HEK293 (cell line): Measurements from ENCODE around the gene RALGAPA1.

Experiments
- CTCF ChIA-PET: fragments of 350-600 bp; formaldehyde crosslinking; extraction: SDS; loops from one replicate; lab custom pipeline; 2021; ENCODE audit warnings: antibody characterized with exemption; lab: Yijun Ruan, JAX
- POLR2A ChIA-PET: fragments of 300-600 bp; formaldehyde crosslinking; extraction: SDS; loops from one replicate; lab custom pipeline; 2020; ENCODE audit warnings: antibody characterized with exemption, inconsistent platforms; lab: Yijun Ruan, JAX
- H3K27ac ChIP-seq: fragments of 200-500 bp; sonication (Bioruptor generic); 2 replicates; pipeline ENCODE4 v1.5.1; 2014; ENCODE audit warnings: low read depth, low read length, control low read depth, inconsistent platforms; ENCODE audit errors: extremely low read depth
- H3K36me3 ChIP-seq, 2 experiments: fragments of 200-500 bp in 1 of 2; sonication (Bioruptor generic) in 1 of 2; 1 replicate in 1 of 2; 2 replicates in 1 of 2; pipeline ENCODE4 v1.5.1; 2014 to 2017; ENCODE audit warnings: inconsistent platforms in 2 of 2, low read length in 2 of 2; ENCODE audit not compliant: control insufficient read depth in 2 of 2, insufficient read depth in 1 of 2
- H3K4me1 ChIP-seq: fragments of 200-500 bp; sonication (Bioruptor generic); 2 replicates; pipeline ENCODE4 v1.5.1; 2014; ENCODE audit warnings: mild to moderate bottlenecking, low read length, inconsistent platforms; ENCODE audit not compliant: control insufficient read depth, insufficient read depth
- H3K4me3 ChIP-seq: 2 replicates; pipeline ENCODE4 v1.5.1; 2011; ENCODE audit warnings: low read depth, mild to moderate bottlenecking, control low read depth, low read length, moderate library complexity
- H3K9me3 ChIP-seq: fragments of 200-500 bp; sonication (Bioruptor generic); 2 replicates; pipeline ENCODE4 v1.5.1; 2014; ENCODE audit warnings: low read depth, low read length, inconsistent platforms; ENCODE audit not compliant: control insufficient read depth, insufficient read depth
- GLI2 ChIP-seq: fragments of 450-650 bp; formaldehyde crosslinking; IDR thresholded peaks from 2 replicates; pipeline ENCODE4; 2017; ENCODE audit warnings: missing biosample characterization, missing genetic modification characterization, low read depth, borderline replicate concordance
- HIC1 ChIP-seq: fragments of 450-650 bp; formaldehyde crosslinking; IDR thresholded peaks from 2 replicates; pipeline ENCODE4 v1.5.1; 2016; ENCODE audit warnings: missing biosample characterization, missing genetic modification characterization
- PRDM1 ChIP-seq: fragments of 450-650 bp; formaldehyde crosslinking; IDR thresholded peaks from 2 replicates; pipeline ENCODE4; 2016; ENCODE audit warnings: missing biosample characterization, missing genetic modification characterization
- SCRT2 ChIP-seq: fragments of 450-650 bp; formaldehyde crosslinking; IDR thresholded peaks from 2 replicates; pipeline ENCODE4 v1.5.1; 2016; ENCODE audit warnings: missing biosample characterization, missing genetic modification characterization
- TSHZ1 ChIP-seq: fragments of 450-650 bp; formaldehyde crosslinking; IDR thresholded peaks from 2 replicates; pipeline ENCODE4 v1.5.1; 2016; ENCODE audit warnings: missing biosample characterization, missing genetic modification characterization, borderline replicate concordance
- YY1 ChIP-seq: fragments of 450-650 bp; formaldehyde crosslinking; IDR thresholded peaks from 2 replicates; pipeline ENCODE4 v1.5.1; 2018; ENCODE audit warnings: missing biosample characterization, missing genetic modification characterization
- ZBTB20 ChIP-seq: fragments of 450-650 bp; formaldehyde crosslinking; IDR thresholded peaks from 2 replicates; pipeline ENCODE4 v1.5.1; 2016; ENCODE audit warnings: missing biosample characterization, missing genetic modification characterization
- ZBTB7A ChIP-seq: fragments of 450-650 bp; formaldehyde crosslinking; IDR thresholded peaks from 2 replicates; pipeline ENCODE4 v1.5.1; 2016; ENCODE audit warnings: low read depth, missing biosample characterization, missing genetic modification characterization
- ZBTB8A ChIP-seq: fragments of 450-650 bp; formaldehyde crosslinking; IDR thresholded peaks from 2 replicates; pipeline ENCODE4 v1.5.1; 2016; ENCODE audit warnings: missing biosample characterization, missing genetic modification characterization
- ZFP41 ChIP-seq: fragments of 450-650 bp; formaldehyde crosslinking; IDR thresholded peaks from 2 replicates; pipeline ENCODE4 v1.5.1; 2016; ENCODE audit warnings: missing biosample characterization, missing genetic modification characterization, borderline replicate concordance
- ZNF112 ChIP-seq: fragments of 450-650 bp; formaldehyde crosslinking; IDR thresholded peaks from 2 replicates; pipeline ENCODE4 v1.5.0; 2017; ENCODE audit warnings: missing biosample characterization, missing genetic modification characterization
- ZNF138 ChIP-seq: fragments of 450-650 bp; formaldehyde crosslinking; IDR thresholded peaks from 2 replicates; pipeline ENCODE4 v1.5.1; 2016; ENCODE audit warnings: missing biosample characterization, missing genetic modification characterization, borderline replicate concordance
- ZNF214 ChIP-seq: fragments of 450-650 bp; formaldehyde crosslinking; IDR thresholded peaks from 2 replicates; pipeline ENCODE4 v1.5.1; 2017; ENCODE audit warnings: missing biosample characterization, mild to moderate bottlenecking, missing genetic modification characterization, borderline replicate concordance
- ZNF239 ChIP-seq: fragments of 450-650 bp; formaldehyde crosslinking; IDR thresholded peaks from 2 replicates; pipeline ENCODE4 v1.5.1; 2016; ENCODE audit warnings: missing biosample characterization, missing genetic modification characterization
- ZNF335 ChIP-seq: fragments of 450-650 bp; formaldehyde crosslinking; conservative IDR thresholded peaks from 2 replicates; pipeline ENCODE4 v1.5.1; 2016; ENCODE audit warnings: missing biosample characterization, missing genetic modification characterization
- ZNF350 ChIP-seq: fragments of 450-650 bp; formaldehyde crosslinking; IDR thresholded peaks from 2 replicates; pipeline ENCODE4 v1.5.0; 2017; ENCODE audit warnings: missing biosample characterization, mild to moderate bottlenecking, missing genetic modification characterization
- ZNF391 ChIP-seq: fragments of 450-650 bp; formaldehyde crosslinking; IDR thresholded peaks from 2 replicates; pipeline ENCODE4 v1.5.1; 2016; ENCODE audit warnings: low read depth, missing biosample characterization, missing genetic modification characterization, borderline replicate concordance
- ZNF426 ChIP-seq: fragments of 450-650 bp; formaldehyde crosslinking; IDR thresholded peaks from 2 replicates; pipeline ENCODE4 v1.5.1; 2017; ENCODE audit warnings: missing biosample characterization, missing genetic modification characterization, mild to moderate bottlenecking, inconsistent platforms, moderate library complexity
- ZNF433 ChIP-seq: fragments of 450-650 bp; formaldehyde crosslinking; IDR thresholded peaks from 2 replicates; pipeline ENCODE4 v1.5.1; 2016; ENCODE audit warnings: missing biosample characterization, missing genetic modification characterization, low read depth
- ZNF473 ChIP-seq: fragments of 450-650 bp; formaldehyde crosslinking; IDR thresholded peaks from 2 replicates; pipeline ENCODE4 v1.5.1; 2017; ENCODE audit warnings: missing biosample characterization, missing genetic modification characterization
- ZNF530 ChIP-seq: fragments of 450-650 bp; formaldehyde crosslinking; IDR thresholded peaks from 2 replicates; pipeline ENCODE4 v1.5.1; 2016; ENCODE audit warnings: low read depth, missing biosample characterization, missing genetic modification characterization
- ZNF660 ChIP-seq: fragments of 450-650 bp; IDR thresholded peaks from 2 replicates; pipeline ENCODE4 v1.5.1; 2018; ENCODE audit warnings: missing biosample characterization, mild to moderate bottlenecking, missing genetic modification characterization
- ZNF747 ChIP-seq: fragments of 450-650 bp; formaldehyde crosslinking; IDR thresholded peaks from 2 replicates; pipeline ENCODE4 v1.5.1; 2016; ENCODE audit warnings: missing biosample characterization, missing genetic modification characterization
- TF ChIP-seq, protein P1 (sequence below): fragments of 450-650 bp; formaldehyde crosslinking; IDR thresholded peaks from 2 replicates; pipeline ENCODE4 v1.5.1; 2016; ENCODE audit warnings: missing biosample characterization, missing genetic modification characterization
- TF ChIP-seq, protein P2 (sequence below): fragments of 450-650 bp; formaldehyde crosslinking; IDR thresholded peaks from 2 replicates; pipeline ENCODE4 v1.5.1; 2016; ENCODE audit warnings: missing biosample characterization, missing genetic modification characterization

Gene RALGAPA1

DNA sequence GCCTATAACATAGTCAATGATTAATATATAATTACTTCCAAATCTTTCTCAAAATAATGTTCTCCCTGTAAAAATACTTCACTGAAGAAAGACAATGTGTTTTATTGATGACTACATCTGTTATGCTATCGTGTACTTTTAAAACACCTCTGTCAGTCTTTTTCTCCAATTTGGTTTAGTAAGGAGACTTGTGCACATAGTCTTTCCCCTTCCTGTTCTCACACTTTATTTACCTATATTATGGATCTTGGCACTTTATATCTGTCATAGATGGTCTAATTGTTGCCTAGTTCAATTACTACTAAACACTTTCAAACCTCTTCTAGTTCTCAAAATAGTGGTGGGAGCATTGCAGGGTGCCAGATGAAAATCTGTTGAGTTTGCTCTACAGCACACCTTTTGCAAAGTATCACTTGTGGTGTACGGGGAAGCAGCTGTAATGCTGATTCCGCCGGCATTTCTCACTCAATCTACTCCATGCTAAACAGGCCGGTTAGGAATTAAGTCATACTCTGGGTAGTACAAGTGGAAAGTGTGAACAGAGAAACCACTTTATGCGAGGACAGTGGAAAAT, 276.2 kb downstream of the RALGAPA1 start:
- POLR2A ChIA-PET: no interaction called here
- no peaks in the 10 kb centered on the region for H3K9me3 ChIP-seq
- CTCF ChIA-PET: interaction anchor here (0.7 to 1.1 kb wide), 4 partner anchors 128 to 288 kb away, joined by 3 to 4 read pairs (median 3); partner anchors contain the start of gene NFKBIA
- no peak overlapping the region for H3K27ac ChIP-seq
- peaks cover 4% of the 10 kb centered on the region; the same call in 1 of the 2 replicates for H3K4me1 ChIP-seq
- peak overlapping the region; percentile 60 for H3K4me3 ChIP-seq
- no peaks in the 10 kb centered on the region; a peak in 1 of 3 replicates for H3K36me3 ChIP-seq
- TF ChIP-seq YY1: no peak
- peak; percentile 90; the same call in 1 of the 2 replicates for TF ChIP-seq PRDM1
- no peak for TF ChIP-seq ZFP41 (tag by site-specific recombination)
- TF ChIP-seq ZNF747 (tag by site-specific recombination): no peak
- 0 out of 2 replicates have a peak, but pooled peaks have one; percentile 27 for TF ChIP-seq ZNF660 (tag by site-specific recombination)
- peak; percentile 57; the same call in 1 of the 2 replicates for TF ChIP-seq ZNF335 (tag by site-specific recombination)
- TF ChIP-seq, protein P1, sequence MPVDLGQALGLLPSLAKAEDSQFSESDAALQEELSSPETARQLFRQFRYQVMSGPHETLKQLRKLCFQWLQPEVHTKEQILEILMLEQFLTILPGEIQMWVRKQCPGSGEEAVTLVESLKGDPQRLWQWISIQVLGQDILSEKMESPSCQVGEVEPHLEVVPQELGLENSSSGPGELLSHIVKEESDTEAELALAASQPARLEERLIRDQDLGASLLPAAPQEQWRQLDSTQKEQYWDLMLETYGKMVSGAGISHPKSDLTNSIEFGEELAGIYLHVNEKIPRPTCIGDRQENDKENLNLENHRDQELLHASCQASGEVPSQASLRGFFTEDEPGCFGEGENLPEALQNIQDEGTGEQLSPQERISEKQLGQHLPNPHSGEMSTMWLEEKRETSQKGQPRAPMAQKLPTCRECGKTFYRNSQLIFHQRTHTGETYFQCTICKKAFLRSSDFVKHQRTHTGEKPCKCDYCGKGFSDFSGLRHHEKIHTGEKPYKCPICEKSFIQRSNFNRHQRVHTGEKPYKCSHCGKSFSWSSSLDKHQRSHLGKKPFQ (tag by site-specific recombination): 0 out of 2 replicates have a peak, but pooled peaks have one; percentile 31
- no peak for TF ChIP-seq ZNF138 (tag by site-specific recombination)
- no peak for TF ChIP-seq ZNF473 (tag by site-specific recombination)
- TF ChIP-seq ZBTB20 (tag by site-specific recombination): peak; percentile 98
- no peak for TF ChIP-seq ZNF530 (tag by site-specific recombination)
- no peak for TF ChIP-seq ZNF239
- no peak for TF ChIP-seq GLI2 (tag by site-specific recombination)
- no peak for TF ChIP-seq TSHZ1

DNA sequence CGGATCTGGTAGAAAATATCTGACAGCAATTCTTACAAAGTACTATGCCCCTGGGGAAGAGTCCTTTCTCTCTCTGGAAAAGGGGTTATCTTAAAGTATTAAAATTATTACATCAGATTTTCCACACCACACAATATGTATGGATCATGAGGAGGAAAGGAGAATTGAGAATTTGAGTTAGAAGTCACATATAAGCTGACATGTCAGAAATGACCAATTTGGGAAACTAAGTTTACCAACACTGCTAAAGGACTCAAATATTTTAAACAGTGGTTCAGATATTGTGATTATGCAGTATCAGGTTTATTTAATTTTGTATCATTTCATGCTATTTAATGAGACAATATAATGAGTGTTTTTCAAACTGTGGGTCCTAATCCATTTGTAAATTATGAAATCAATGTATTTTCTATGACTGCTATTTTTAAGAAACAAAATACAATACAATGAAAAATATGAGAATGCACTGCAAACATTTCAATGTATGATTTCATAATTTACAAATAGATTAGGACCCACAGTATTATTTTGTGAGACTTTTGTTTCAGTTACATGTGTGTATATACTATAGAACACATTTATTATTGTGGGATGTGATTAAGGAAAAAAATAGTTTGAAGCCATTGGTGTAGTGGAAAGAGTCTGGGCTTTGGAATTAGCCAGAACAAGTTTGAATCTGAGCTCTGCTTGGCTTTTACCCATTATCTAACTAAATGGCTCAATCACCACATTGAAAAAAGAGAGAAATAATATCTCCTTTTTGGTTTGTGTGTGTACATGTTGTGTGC, 276.9 kb downstream of the RALGAPA1 start:
- no peaks in the 10 kb centered on the region for H3K9me3 ChIP-seq
- TF ChIP-seq HIC1 (tag by site-specific recombination): no peak
- TF ChIP-seq ZNF112: no peak
- no peak for TF ChIP-seq ZNF433 (tag by site-specific recombination)
- no peak for TF ChIP-seq ZBTB8A
- TF ChIP-seq SCRT2: no peak
- TF ChIP-seq, protein P2, sequence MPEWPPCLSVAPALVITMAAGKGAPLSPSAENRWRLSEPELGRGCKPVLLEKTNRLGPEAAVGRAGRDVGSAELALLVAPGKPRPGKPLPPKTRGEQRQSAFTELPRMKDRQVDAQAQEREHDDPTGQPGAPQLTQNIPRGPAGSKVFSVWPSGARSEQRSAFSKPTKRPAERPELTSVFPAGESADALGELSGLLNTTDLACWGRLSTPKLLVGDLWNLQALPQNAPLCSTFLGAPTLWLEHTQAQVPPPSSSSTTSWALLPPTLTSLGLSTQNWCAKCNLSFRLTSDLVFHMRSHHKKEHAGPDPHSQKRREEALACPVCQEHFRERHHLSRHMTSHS (tag by site-specific recombination): no peak
- no peak for TF ChIP-seq ZNF335 (tag by site-specific recombination)
- TF ChIP-seq ZNF426 (tag by site-specific recombination): no peak
- TF ChIP-seq ZNF391 (tag by site-specific recombination): no peak
- no peak for TF ChIP-seq ZNF214 (tag by site-specific recombination)
- no peak for TF ChIP-seq ZNF350 (tag by site-specific recombination)
- TF ChIP-seq ZBTB7A: no peak
- H3K36me3 ChIP-seq: no peaks in the 10 kb centered on the region
- H3K4me1 ChIP-seq: peaks cover 4% of the 10 kb centered on the region; the same call in 1 of the 2 replicates
- CTCF ChIA-PET: interaction anchor here (0.6 kb wide), 1 partner anchor 392 kb away, joined by 3 read pairs; no protein-coding TSS in a partner anchor
- H3K27ac ChIP-seq: no peak overlapping the region
- POLR2A ChIA-PET: interaction anchor here (0.6 kb wide), 1 partner anchor 375 kb away, joined by 3 read pairs; no protein-coding TSS in a partner anchor
- H3K4me3 ChIP-seq: no peak overlapping the region
